ENCODE data around the gene ARHGAP15.

GRCh38 chr2:143394062-143394461, 264.8 kb downstream of the ARHGAP15 start:
- TF ChIP-seq REST (IDR thresholded peaks at IDR 0.05; ENCODE audit: low read depth) (no peak), YY1 (IDR thresholded peaks at IDR 0.05; ENCODE audit: low read depth) (no peak)

All from Ishikawa (cell line).